SKM-1 (cell line): ENCODE data around the gene TLR9.
"Not testable (repeated sequence)": the region's sequence is repeated elsewhere in the genome, so short reads cannot be mapped to it uniquely, and the experiment has no call there.

Experiments used
- DNase-seq: peaks from one replicate; lab custom pipeline; 2025; ENCODE audit not compliant: unreplicated experiment; lab: John Stamatoyannopoulos, UW

TLR9 gene

GRCh38 chr3:52196977-52197376 is 28.5 kb downstream of the TLR9 start:
- no peak for DNase-seq

- DNase-seq: peak; percentile 75
These were observed 29.6 kb downstream of the TLR9 start for GRCh38 chr3:52195823-52196331.

GRCh38 chr3:52195291-52195597 is 30.2 kb downstream of the TLR9 start:
- no peak for DNase-seq

- no peak for DNase-seq
These were observed 30.8 kb downstream of the TLR9 start for GRCh38 chr3:52194485-52195290.

GRCh38 chr3:52193065-52193464 is 32.4 kb downstream of the TLR9 start:
- DNase-seq: no peak

GRCh38 chr3:52191663-52192062 is 33.8 kb downstream of the TLR9 start:
- DNase-seq: no peak

- DNase-seq: no peak
These were observed 35.0 kb downstream of the TLR9 start for GRCh38 chr3:52190294-52191074.

GRCh38 chr3:52188556-52188955 is 36.9 kb downstream of the TLR9 start:
- no peak for DNase-seq

GRCh38 chr3:52186729-52187128 is 38.7 kb downstream of the TLR9 start:
- DNase-seq: no peak

- peak; percentile 82 for DNase-seq
These were observed 39.6 kb downstream of the TLR9 start for GRCh38 chr3:52185837-52186236.

- DNase-seq: no peak
These were observed 40.1 kb downstream of the TLR9 start for GRCh38 chr3:52185311-52185710.

GRCh38 chr3:52184690-52185089 is 40.8 kb downstream of the TLR9 start:
- DNase-seq: no peak

- DNase-seq: no peak
These were observed 41.5 kb downstream of the TLR9 start for GRCh38 chr3:52183786-52184445.

GRCh38 chr3:52182691-52183090 is 42.8 kb downstream of the TLR9 start:
- no peak for DNase-seq

- peak; percentile 62 for DNase-seq
These were observed 43.2 kb downstream of the TLR9 start for GRCh38 chr3:52182196-52182595.

GRCh38 chr3:52181543-52181942 is 43.9 kb downstream of the TLR9 start:
- no peak for DNase-seq

GRCh38 chr3:52178537-52178936 is 46.9 kb downstream of the TLR9 start:
- DNase-seq: no peak

- not testable (repeated sequence) for DNase-seq
These were observed 47.3 kb downstream of the TLR9 start for GRCh38 chr3:52178126-52178525.

- DNase-seq: no peak
These were observed 47.8 kb downstream of the TLR9 start for GRCh38 chr3:52177701-52178042.

- no peak for DNase-seq
These were observed 48.3 kb downstream of the TLR9 start for GRCh38 chr3:52176951-52177700.

- no peak for DNase-seq
These were observed 49.2 kb downstream of the TLR9 start for GRCh38 chr3:52176180-52176752.
